NCI-H748 (cell line): ENCODE data around the gene ERI2.
A peak's percentile ranks its signal among the peaks of the same experiment; 100 is the strongest.

ENCODE experiments used
- DNase-seq: peaks from one replicate; lab custom pipeline; 2025; ENCODE audit not compliant: unreplicated experiment; lab: John Stamatoyannopoulos, UW

ERI2 gene, protein sequence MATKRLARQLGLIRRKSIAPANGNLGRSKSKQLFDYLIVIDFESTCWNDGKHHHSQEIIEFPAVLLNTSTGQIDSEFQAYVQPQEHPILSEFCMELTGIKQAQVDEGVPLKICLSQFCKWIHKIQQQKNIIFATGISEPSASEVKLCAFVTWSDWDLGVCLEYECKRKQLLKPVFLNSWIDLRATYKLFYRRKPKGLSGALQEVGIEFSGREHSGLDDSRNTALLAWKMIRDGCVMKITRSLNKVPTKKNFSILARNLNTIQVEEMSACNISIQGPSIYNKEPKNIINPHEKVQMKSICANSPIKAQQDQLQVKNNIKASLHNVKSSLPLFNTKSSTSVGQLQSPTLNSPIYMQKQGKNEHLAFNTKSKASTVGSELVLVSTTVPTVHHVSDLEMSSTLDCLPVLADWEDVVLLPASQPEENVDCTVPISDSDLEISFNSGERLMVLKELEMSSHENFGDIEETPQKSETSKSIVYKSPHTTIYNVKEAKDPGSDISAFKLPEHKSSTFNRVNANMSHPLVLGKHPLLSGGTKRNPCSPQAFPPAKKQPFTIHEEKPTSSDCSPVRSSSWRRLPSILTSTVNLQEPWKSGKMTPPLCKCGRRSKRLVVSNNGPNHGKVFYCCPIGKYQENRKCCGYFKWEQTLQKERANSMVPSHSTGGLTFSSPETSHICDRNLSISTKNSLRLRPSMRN

DNA sequence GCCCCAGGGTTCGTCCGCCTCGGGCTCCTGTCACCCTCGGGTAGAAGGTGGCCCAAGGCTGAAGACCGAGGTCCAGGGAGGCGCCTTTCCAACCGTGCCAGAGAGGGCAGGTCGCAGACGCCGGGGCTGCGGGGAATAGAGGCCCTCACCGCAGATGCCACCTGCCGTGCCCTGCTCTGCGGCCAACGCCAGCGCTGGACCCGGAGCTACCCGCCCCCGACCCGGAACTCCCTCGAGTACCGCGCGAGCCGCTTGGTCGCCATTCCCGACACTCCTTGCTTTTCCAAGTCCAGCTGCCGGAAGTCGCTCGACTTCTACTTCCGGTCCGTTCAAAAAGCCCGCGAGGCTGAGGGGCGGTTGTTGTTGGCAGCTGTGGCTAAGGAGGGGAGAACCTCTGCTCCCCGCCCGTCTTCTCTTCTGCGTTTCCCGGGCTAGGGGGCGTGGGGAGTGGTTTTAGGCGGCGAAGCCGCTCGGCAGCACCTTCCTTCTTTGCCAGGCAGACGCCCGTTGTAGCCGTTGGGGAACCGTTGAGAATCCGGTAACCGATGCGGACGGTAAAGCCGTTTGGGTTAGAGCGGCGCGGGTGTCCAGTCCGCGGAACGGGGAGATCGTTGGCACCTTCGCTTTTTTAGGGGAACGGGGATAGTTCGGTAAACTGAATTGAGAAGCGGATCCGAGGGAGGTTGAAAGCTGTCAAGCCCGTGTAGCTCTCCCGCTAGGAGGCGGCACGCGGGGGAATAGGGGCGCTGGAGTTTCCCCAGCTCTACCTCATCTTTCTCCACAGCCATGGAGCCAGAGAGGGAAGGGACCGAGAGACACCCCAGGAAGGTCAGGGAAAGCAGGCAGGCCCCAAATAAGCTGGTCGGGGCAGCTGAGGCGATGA, at the start of gene ERI2, which contains the start of gene REXO5:
TSS of gene ERI2 (minus strand) at position 305 of the 883 bp plus-strand sequence. CDS start at position 263, 42 bp downstream.
TSS of gene REXO5 (plus strand) at position 360 of the 883 bp plus-strand sequence. CDS start at position 787, 427 bp downstream.
- peak; percentile 95 for DNase-seq

DNA sequence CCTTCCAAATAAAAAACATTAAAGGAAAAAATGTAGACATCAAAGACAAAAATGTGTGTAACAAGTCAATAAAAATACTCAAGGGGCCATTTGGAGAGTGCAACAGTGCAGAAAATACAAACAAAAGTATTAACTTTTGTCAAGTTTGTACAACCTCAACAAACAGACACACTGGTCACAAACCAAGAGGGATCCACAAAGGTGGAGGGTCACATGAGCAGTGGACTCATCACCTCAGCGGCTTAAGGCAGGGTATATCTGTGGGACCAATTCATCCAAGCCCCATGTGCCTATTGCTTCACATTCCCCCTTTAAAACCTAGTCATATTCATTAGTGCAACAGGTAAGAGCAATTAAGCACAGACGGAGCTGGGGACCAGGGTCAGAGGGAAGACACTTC, 48.7 kb upstream of the ERI2 start:
- no peak for DNase-seq

DNA sequence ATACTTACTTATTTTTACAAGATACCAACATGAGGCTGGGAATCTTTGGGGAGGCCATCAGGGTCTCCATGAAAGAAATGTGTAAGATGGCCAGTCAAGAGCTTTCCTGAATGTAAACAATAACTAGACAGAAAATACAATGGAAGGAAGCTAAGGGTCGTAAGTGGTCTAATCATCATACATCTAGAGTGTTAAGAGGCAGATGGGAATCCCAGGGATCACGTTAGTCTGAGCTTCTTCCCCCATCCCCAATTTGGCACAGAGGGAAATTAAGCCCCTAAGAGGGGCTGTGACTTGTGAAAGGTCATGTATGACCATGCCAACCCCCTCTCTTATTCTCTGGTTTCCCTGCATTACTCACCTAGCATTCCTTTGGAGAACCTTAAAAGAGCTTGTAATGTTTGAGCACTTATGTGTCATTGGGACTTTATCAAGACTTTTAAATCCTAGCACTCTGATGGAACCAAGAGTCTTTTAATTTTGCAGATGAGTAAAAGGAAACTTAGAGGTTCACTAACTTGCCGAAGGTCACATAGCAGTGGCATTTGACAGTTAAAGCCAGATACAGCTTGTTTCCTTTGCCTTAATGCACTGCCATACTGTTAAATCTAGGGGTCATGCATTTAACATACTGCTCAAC, 47.8 kb upstream of the ERI2 start:
- DNase-seq: no peak

DNA sequence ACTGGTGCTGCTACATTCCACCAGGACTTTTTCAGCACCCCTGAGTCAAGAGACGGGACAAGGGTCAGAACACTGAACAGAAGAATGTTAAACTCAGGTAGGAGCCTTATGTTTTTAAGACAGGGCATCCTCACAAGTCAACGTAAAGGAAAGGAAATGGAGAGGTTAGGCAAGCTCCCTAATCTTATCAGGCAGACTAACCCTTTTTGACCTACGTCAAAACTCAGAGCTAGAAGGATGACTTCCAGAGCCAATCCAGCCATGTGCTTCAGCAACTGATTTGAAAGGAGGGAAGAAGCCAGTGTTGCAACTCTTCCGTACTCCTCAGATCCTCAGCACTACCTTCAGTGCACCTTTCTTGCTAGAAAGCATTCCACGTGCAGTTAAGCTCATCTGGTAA, 46.9 kb upstream of the ERI2 start:
- no peak for DNase-seq

DNA sequence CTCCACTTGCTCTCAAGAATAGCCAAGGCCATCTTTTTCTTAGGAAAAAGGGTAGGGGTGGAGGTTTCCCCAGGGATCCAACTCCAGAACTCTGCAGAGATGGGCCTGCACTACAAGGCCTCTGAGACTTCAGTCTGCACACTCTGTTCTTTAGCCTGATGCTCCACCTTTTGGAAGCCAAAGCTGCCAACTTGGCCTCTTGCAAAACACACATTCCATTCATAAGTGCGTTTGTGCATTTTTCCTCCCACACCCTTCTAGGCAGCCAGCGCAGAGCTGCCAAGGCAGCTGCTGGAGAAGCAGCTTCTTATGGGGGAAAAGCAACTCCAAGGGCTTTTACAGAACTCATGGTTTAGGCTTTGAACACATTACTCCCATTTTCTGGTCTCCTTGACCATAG, 45.3 kb upstream of the ERI2 start:
- DNase-seq: no peak

DNA sequence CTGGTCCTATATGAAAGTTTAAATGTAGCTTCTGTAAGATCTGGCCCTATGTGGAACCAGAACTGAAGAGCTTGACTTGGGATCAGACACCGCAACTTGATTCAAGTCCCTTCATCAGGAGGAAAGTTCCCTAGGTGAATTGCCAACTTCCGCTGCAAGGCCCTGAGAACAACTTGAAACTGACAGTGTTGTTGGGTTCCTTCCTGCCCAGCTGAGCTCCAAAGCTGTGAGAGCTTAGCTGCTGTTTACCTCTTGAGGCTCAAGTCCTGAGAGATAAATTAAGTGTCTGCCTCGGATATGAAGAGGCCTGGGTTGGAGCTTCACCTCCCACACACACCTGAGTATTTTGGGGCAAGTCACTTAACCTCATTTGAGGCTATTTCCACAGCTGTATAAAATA, 44.7 kb upstream of the ERI2 start:
- no peak for DNase-seq

DNA sequence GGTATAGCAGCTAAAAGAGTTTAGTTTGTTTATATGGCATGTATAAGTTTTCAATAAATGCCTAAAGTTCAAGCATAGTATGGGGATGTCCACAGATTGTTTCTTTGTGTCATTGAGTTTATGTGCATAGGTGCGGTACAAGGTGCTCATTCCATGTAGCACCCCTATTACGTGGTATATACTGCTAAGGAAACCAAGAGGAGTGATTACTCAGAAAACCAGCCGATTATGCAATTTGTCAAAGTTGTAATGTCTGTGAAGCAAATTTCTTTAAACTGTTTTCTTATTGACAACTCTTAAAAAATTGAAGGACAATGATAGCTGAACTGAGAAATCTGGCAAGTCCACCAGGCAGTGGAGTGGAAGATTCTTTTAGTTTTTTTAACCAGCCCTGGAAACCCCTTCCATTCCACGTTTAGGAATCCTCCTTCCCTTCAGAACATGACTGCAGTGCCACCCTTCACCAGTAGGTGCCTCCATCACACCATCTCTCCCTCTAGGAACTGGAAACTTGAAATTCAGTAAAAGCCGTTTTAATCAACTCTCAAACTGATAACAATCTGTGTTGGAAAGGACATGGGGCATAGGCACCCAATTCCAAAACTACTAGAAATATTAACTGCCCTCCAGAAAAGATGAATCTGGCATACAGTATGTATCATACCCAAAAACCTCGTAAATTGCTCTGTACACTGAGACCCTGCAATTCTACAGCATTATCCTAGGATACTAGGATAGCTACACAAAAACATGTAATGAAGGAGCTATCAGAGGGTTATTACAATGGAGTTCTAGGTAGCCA, 43.5 kb upstream of the ERI2 start:
- peak; percentile 35 for DNase-seq

DNA sequence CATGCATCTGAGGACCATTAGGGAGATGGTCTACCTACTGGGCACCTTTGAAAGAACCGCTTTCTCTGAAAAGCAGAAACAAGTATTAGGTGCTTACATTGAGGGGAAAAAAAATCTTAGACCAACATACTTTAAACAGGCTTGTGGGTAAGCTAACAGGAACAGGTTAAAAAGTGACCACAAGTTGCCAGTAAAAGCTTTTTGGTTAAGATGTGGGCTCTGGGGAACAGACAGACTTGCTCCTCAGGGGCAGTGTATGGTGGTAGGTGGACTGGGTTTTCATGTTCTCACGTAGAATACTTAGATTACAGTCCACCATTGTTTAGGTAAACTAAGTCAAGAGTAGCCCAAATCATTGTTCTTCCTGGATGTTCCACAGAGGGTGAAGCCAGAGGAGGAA, 41.3 kb upstream of the ERI2 start:
- DNase-seq: no peak

DNA sequence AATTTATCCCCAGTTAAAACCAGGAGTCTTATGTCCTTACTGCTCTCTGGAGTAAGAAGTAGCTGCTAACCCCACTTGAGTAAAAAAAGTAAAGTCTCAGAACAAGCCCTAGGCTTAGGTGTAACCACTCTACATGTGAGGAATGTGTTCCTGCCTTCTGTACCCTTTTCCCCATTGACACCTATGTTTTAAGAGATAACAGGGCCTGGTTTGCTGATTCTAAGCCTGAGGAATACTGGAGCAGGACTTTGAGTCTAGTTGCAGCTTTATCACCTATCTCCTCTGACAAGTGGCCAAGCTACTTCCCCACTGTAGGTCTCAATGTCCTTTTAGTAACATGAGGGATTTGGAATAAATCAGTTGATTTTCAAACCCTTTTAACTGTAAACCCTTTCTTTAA, 40.3 kb upstream of the ERI2 start:
- DNase-seq: no peak

DNA sequence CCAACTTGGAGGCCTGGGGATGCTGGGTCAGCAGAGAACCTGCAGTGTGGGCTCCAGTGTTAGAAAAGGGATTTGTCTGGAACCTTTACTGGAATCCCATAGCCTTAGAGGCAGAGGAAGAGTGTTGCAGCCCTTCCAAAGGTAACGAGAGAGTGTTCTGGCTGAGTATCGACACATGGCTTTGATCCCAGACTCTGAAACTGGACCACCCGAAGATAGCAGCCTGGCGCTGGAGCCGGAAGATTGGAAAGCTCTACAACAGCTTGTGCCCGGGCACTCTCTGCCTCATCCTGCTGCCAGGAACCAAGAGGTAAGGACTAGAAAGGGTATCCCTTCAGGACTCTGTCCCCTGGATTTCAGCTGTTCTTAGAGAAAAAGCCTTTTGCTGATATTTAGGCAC, 39.8 kb upstream of the ERI2 start:
- no peak for DNase-seq

DNA sequence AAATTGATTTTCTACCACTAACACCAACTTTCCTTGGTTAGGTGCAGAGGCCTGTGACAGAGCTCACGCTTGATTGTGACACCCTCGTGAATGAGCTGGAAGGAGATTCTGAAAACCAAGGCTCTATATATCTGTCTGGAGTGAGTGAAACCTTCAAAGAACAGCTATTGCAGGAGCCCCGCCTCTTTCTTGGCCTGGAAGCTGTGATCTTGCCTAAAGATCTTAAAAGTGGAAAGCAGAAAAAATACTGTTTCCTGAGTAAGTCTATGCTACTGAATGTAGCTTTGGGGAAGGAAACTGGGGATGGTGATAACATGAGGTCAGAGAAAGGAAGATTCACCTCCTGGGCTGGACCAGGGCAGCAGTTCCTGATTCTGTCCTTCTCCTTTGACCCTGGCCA, 38.3 kb upstream of the ERI2 start:
- DNase-seq: no peak

DNA sequence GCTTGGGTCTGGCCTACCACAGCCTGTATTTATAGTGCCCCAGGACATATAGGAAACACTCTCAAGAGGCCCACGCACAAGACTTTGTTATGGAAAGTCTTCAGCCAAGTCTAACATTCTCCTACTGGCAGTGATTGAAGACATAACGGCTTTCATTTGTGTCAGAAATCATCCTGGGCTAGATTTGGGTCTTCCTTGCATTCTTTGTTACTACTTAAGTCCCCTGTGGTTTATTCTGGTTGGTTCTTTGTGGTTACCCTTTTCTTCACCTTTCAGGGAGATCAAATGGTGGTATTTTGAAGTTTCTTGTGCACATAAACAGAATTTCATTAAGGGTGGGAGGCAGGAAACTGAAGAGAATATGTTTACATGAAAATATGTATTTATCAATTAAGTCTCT, 37.8 kb upstream of the ERI2 start:
- no peak for DNase-seq

DNA sequence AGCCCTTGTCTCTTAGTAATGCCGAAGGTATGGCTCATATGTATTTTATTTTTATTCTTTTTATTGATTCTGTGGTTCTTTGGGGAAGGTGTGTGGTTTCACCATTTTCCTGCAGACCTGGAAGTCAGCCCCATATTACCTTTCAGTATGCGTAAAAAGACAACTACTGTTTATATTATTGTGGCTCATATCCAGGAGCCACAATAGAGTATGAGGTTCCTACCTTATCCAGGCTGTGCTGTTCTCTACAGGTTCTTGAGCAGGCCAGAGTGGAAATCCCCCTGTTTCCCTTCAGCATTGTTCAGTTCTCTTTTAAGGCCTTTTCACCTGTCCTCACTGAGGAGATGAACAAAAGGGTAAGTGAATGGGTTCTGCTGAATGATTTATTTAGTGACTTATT, 33.2 kb upstream of the ERI2 start:
- no peak for DNase-seq

DNA sequence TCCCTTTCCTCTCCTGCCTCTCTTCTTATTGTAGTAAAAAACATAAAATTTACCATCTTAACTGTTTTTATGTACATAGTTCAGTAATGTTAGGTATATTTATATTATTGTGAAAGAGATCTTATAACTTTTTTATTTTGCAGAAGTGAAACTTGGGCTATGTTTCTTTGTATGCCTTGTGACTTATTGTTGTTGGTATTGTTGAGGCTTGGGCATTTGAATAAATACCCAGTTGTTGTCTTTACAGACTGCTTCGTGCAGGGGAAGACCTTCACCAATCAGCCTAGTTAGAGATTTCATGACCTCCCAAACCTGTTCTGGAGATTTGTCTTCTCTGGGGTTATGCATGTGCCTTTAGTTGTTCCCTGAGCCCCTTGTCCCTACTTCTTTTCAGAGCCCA, 32.0 kb upstream of the ERI2 start:
- no peak for DNase-seq

DNA sequence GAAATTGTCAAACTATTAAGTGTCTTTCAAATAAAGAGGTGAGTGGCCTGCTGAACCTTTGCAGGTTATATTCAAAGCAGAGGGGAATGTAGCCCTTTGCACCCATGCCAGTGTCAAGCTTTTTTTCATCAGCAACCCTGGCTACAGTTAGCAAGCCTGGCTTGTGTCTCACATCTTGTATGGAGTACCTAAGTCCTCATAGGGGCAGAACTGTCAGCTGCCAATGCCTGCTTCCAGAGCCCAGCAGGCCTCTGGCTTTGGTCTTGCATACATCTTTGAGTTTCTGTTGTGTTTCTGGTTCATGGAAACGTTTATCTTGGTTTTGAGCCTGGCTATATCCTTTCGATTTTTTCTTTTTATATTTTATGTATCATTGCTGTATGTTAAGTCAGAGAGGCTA, 26.8 kb upstream of the ERI2 start:
- DNase-seq: no peak

DNA sequence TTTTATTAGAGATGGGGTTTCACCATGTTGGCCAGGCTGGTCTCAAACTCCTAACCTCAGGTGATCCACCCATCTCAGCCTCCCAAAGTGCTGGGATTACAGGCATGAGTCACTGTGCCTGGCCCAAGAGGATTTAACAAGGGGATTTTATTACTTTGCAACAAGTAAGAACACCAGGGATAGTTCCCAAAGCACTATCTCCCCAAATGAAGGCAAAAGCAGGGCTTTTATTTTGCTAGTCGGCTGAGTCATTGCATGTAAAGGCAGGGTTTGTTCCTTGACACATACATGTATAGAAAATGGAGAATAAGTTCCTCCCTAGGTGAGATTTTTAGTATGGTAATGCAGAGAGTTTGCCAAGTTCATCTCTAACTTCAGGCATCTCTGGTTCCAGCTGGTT, 24.1 kb upstream of the ERI2 start:
- no peak for DNase-seq

DNA sequence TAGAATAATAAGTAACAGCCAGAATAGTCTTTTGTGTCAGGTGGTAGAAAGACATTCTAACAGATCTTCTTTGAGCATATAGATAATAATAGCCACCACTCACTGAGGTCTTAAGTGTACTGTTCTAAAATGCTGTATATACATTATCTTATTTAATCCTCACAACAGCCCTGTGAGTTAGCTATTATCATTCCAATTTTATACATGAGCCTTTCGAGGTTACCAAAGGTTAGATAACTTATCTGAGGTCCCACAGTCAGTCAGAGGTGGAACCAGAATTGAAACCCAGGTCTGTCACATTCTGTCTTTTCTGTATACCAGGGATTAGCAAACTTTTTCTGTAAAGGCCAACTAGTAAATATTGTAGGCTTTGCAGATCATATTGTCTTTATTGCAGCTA, 23.3 kb upstream of the ERI2 start:
- no peak for DNase-seq

DNA sequence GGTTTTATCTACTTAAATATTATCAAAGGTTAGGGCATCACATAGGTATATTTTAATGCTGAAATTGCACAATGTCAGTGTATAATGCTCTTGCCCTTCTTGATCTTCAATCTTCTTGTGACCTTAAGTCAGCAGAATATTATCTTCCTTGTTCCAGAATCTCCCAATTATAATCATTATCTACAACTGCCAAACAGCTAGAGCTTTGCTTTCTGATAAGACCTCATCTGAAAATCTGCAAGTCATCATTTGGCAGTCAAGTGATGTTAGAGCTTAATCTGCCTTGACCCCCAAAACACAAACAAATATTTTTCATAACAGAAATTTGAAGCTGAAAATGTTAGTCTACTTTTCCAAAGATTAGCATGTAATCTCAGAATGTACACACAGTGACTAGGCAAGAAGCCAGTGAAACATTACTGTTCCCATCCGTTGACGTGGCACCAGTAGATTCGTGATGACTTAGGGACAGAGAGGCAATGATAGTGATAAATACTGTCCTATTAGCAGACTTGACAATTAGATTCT, 19.8 kb upstream of the ERI2 start:
- no peak for DNase-seq

DNA sequence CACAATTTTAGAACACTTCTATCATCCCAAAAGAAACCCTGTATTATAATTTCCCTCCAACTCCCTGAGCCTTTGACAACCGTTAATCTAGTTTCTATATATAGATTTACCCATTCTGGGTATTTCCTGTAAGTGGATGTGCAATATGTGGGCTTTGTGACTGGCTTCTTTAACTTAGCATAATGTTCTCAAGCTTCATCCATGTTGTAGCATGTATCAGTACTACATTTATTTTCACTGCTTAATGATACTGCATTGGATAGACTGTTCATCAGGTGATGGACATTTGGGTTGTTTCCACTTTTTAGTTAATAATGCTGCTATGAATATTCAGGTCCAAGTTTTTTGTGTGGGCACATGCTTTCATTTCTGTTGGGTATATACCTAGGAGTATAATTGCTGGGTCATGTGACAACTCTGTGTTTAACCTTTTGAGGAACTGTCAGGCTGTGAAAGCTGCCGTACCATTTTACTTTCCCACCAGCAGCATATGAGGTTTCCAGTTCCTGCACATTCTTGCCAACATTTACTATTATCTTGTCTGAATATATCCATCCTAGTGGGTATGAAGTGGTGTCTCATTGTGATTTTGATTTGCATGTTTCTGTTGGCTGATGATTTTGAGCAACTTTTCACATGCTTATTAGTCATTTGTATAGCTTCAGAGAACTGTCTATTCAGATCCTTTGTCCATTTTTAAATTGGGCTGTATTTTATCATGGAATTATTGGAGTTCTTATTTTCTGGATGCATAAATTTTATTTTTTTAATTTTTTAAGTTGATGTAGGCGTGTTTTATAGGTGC, 16.5 kb upstream of the ERI2 start:
- DNase-seq: no peak
